HEK293 (cell line): Measurements from ENCODE around the gene TSPEAR.

Experiments
- CTCF ChIA-PET: fragments of 350-600 bp; formaldehyde crosslinking; extraction: SDS; loops from one replicate; lab custom pipeline; 2021; ENCODE audit warnings: antibody characterized with exemption; lab: Yijun Ruan, JAX
- POLR2A ChIA-PET: fragments of 300-600 bp; formaldehyde crosslinking; extraction: SDS; loops from one replicate; lab custom pipeline; 2020; ENCODE audit warnings: antibody characterized with exemption, inconsistent platforms; lab: Yijun Ruan, JAX
- H3K27ac ChIP-seq: fragments of 200-500 bp; sonication (Bioruptor generic); 2 replicates; pipeline ENCODE4 v1.5.1; 2014; ENCODE audit warnings: low read depth, low read length, control low read depth, inconsistent platforms; ENCODE audit errors: extremely low read depth
- H3K36me3 ChIP-seq, 2 experiments: fragments of 200-500 bp in 1 of 2; sonication (Bioruptor generic) in 1 of 2; 1 replicate in 1 of 2; 2 replicates in 1 of 2; pipeline ENCODE4 v1.5.1; 2014 to 2017; ENCODE audit warnings: inconsistent platforms in 2 of 2, low read length in 2 of 2; ENCODE audit not compliant: control insufficient read depth in 2 of 2, insufficient read depth in 1 of 2
- H3K4me1 ChIP-seq: fragments of 200-500 bp; sonication (Bioruptor generic); 2 replicates; pipeline ENCODE4 v1.5.1; 2014; ENCODE audit warnings: mild to moderate bottlenecking, low read length, inconsistent platforms; ENCODE audit not compliant: control insufficient read depth, insufficient read depth
- H3K4me3 ChIP-seq: 2 replicates; pipeline ENCODE4 v1.5.1; 2011; ENCODE audit warnings: low read depth, mild to moderate bottlenecking, control low read depth, low read length, moderate library complexity
- H3K9me3 ChIP-seq: fragments of 200-500 bp; sonication (Bioruptor generic); 2 replicates; pipeline ENCODE4 v1.5.1; 2014; ENCODE audit warnings: low read depth, low read length, inconsistent platforms; ENCODE audit not compliant: control insufficient read depth, insufficient read depth
- GLIS1 ChIP-seq: fragments of 450-650 bp; formaldehyde crosslinking; IDR thresholded peaks from 2 replicates; pipeline ENCODE4 v1.5.1; 2016; ENCODE audit warnings: missing biosample characterization, missing genetic modification characterization
- GLIS2 ChIP-seq: fragments of 450-650 bp; formaldehyde crosslinking; IDR thresholded peaks from 2 replicates; pipeline ENCODE4 v1.5.1; 2016; ENCODE audit warnings: missing biosample characterization, missing genetic modification characterization
- INSM2 ChIP-seq: fragments of 450-650 bp; formaldehyde crosslinking; IDR thresholded peaks from 2 replicates; pipeline ENCODE4 v1.5.1; 2016; ENCODE audit warnings: missing biosample characterization, missing genetic modification characterization
- SETDB1 ChIP-seq: IDR thresholded peaks from one replicate; pipeline ENCODE4 v1.6.1; 2017; ENCODE audit warnings: mild to moderate bottlenecking, low read length, moderate library complexity, mixed read lengths; ENCODE audit not compliant: insufficient read length
- ZBTB7A ChIP-seq: fragments of 450-650 bp; formaldehyde crosslinking; IDR thresholded peaks from 2 replicates; pipeline ENCODE4 v1.5.1; 2016; ENCODE audit warnings: low read depth, missing biosample characterization, missing genetic modification characterization
- ZIC2 ChIP-seq: fragments of 450-650 bp; formaldehyde crosslinking; IDR thresholded peaks from 2 replicates; pipeline ENCODE4 v1.5.1; 2016; ENCODE audit warnings: missing biosample characterization, missing genetic modification characterization
- ZNF133 ChIP-seq: fragments of 450-650 bp; formaldehyde crosslinking; IDR thresholded peaks from 2 replicates; pipeline ENCODE4 v1.5.1; 2016; ENCODE audit warnings: missing biosample characterization, missing genetic modification characterization
- ZNF184 ChIP-seq: fragments of 450-650 bp; IDR thresholded peaks from 2 replicates; pipeline ENCODE4 v1.5.1; 2018; ENCODE audit warnings: missing biosample characterization, mild to moderate bottlenecking, missing genetic modification characterization
- ZNF239 ChIP-seq: fragments of 450-650 bp; formaldehyde crosslinking; IDR thresholded peaks from 2 replicates; pipeline ENCODE4 v1.5.1; 2016; ENCODE audit warnings: missing biosample characterization, missing genetic modification characterization
- ZNF24 ChIP-seq: fragments of 450-650 bp; formaldehyde crosslinking; IDR thresholded peaks from 2 replicates; pipeline ENCODE4 v1.5.1; 2016; ENCODE audit warnings: missing biosample characterization, missing genetic modification characterization
- ZNF26 ChIP-seq: fragments of 450-650 bp; formaldehyde crosslinking; IDR thresholded peaks from 2 replicates; pipeline ENCODE4 v1.5.1; 2016; ENCODE audit warnings: missing biosample characterization, missing genetic modification characterization
- ZNF335 ChIP-seq: fragments of 450-650 bp; formaldehyde crosslinking; conservative IDR thresholded peaks from 2 replicates; pipeline ENCODE4 v1.5.1; 2016; ENCODE audit warnings: missing biosample characterization, missing genetic modification characterization
- ZNF510 ChIP-seq: fragments of 450-650 bp; formaldehyde crosslinking; IDR thresholded peaks from 2 replicates; pipeline ENCODE4 v1.5.1; 2018; ENCODE audit warnings: mild to moderate bottlenecking, missing genetic modification characterization, missing biosample characterization; ENCODE audit not compliant: insufficient replicate concordance
- ZNF529 ChIP-seq: fragments of 450-650 bp; formaldehyde crosslinking; IDR thresholded peaks from 2 replicates; pipeline ENCODE4 v1.5.1; 2017; ENCODE audit warnings: missing genetic modification characterization, missing biosample characterization; ENCODE audit not compliant: insufficient replicate concordance
- ZNF549 ChIP-seq: fragments of 450-650 bp; IDR thresholded peaks from 2 replicates; pipeline ENCODE4 v1.5.1; 2018; ENCODE audit warnings: missing biosample characterization, missing genetic modification characterization, mild to moderate bottlenecking, inconsistent platforms, moderate library complexity
- ZNF560 ChIP-seq: fragments of 450-650 bp; formaldehyde crosslinking; IDR thresholded peaks from 2 replicates; pipeline ENCODE4 v1.5.1; 2017; ENCODE audit warnings: missing biosample characterization, missing genetic modification characterization, borderline replicate concordance
- ZNF561 ChIP-seq: fragments of 450-650 bp; IDR thresholded peaks from 2 replicates; pipeline ENCODE4 v1.5.1; 2018; ENCODE audit warnings: missing biosample characterization, missing genetic modification characterization, borderline replicate concordance
- ZNF621 ChIP-seq: fragments of 450-650 bp; formaldehyde crosslinking; IDR thresholded peaks from 2 replicates; pipeline ENCODE4 v1.5.1; 2017; ENCODE audit warnings: missing biosample characterization, missing genetic modification characterization
- ZNF629 ChIP-seq: fragments of 450-650 bp; formaldehyde crosslinking; IDR thresholded peaks from 2 replicates; pipeline ENCODE4 v1.5.1; 2017; ENCODE audit warnings: missing biosample characterization, missing genetic modification characterization
- ZNF768 ChIP-seq: fragments of 450-650 bp; formaldehyde crosslinking; IDR thresholded peaks from 2 replicates; pipeline ENCODE4 v1.5.1; 2018; ENCODE audit warnings: missing biosample characterization, mild to moderate bottlenecking, missing genetic modification characterization
- ZNF791 ChIP-seq: fragments of 450-650 bp; formaldehyde crosslinking; IDR thresholded peaks from 2 replicates; pipeline ENCODE4 v1.5.1; 2016; ENCODE audit warnings: missing biosample characterization, missing genetic modification characterization
- ZNF830 ChIP-seq: fragments of 450-650 bp; IDR thresholded peaks from 2 replicates; pipeline ENCODE4 v1.5.0; 2018; ENCODE audit warnings: missing biosample characterization, missing genetic modification characterization, low read depth, mild to moderate bottlenecking, moderate library complexity
- TF ChIP-seq, protein P1 (sequence below): fragments of 450-650 bp; formaldehyde crosslinking; IDR thresholded peaks from 2 replicates; pipeline ENCODE4 v1.5.1; 2016; ENCODE audit warnings: missing biosample characterization, missing genetic modification characterization

TSPEAR gene

GRCh38 chr21:44579056-44579832 is 132.1 kb downstream of the TSPEAR start:
- Histone ChIP-seq H3K4me1 (no peaks in the 10 kb centered on the region), H3K27ac (no peak overlapping the region), H3K4me3 (no peak overlapping the region), H3K36me3 (no peaks in the 10 kb centered on the region), H3K9me3 (no peaks in the 10 kb centered on the region)
- ChIA-PET POLR2A (no interaction called here), CTCF (no interaction called here)
- TF ChIP-seq ZNF560 (no peak), ZBTB7A (tag by site-specific recombination) (no peak), GLIS2 (tag by site-specific recombination) (no peak), ZNF621 (no peak), ZNF24 (tag by site-specific recombination) (no peak), SETDB1 (no peak), ZNF529 (tag by site-specific recombination) (no peak), ZNF239 (tag by site-specific recombination) (no peak)
- TF ChIP-seq, protein P1, sequence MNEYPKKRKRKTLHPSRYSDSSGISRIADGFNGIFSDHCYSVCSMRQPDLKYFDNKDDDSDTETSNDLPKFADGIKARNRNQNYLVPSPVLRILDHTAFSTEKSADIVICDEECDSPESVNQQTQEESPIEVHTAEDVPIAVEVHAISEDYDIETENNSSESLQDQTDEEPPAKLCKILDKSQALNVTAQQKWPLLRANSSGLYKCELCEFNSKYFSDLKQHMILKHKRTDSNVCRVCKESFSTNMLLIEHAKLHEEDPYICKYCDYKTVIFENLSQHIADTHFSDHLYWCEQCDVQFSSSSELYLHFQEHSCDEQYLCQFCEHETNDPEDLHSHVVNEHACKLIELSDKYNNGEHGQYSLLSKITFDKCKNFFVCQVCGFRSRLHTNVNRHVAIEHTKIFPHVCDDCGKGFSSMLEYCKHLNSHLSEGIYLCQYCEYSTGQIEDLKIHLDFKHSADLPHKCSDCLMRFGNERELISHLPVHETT (tag by site-specific recombination): no peak

DNA sequence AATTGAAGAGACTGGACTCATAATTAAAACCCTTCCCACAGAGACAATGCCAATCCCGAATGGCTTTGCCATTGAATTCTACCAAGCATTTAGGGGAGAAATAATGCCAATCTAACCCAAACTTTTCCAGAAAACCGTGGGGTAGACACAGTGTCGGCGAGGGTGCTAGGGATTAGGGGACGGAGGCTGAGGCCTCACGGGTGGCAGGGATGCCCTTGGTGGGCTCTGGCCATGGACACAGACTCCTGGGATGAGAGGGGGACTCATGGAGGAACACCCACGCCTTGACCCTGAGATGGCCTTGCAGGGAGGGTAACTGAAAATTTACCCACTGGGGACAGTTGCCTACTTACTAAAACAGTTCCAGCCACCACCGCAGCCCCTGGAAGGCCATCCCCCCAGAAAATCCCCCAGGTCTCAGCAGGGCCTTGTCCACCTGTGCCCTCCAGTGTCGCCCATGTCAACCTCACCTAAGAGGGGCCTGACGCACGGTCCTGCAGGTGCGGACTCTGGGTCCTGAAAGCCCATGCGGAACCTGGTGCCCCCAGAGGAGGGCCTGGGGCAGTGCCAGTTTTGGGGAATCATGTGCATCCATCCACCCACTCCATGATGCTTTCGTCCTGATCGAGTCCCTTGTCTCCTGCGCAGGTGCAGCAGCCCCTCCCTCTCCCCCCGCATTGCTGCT is 132.9 kb downstream of the TSPEAR start:
- Histone ChIP-seq H3K27ac (no peak overlapping the region), H3K4me1 (no peaks in the 10 kb centered on the region), H3K4me3 (no peak overlapping the region), H3K36me3 (no peaks in the 10 kb centered on the region), H3K9me3 (no peaks in the 10 kb centered on the region)
- POLR2A ChIA-PET: no interaction called here
- CTCF ChIA-PET: no interaction called here
- TF ChIP-seq ZNF549 (no peak), ZNF26 (tag by site-specific recombination) (no peak), GLIS1 (tag by site-specific recombination) (no peak)

- CTCF ChIA-PET: interaction anchor here (0.7 kb wide), 1 partner anchor 562 kb away, joined by 4 read pairs; no protein-coding TSS in a partner anchor
- Histone ChIP-seq H3K4me3 (no peak overlapping the region), H3K36me3 (no peaks in the 10 kb centered on the region), H3K27ac (no peak overlapping the region), H3K4me1 (no peaks in the 10 kb centered on the region), H3K9me3 (no peaks in the 10 kb centered on the region)
- POLR2A ChIA-PET: no interaction called here
- TF ChIP-seq ZNF133 (tag by site-specific recombination) (no peak), ZNF561 (no peak), ZNF510 (tag by site-specific recombination) (no peak), ZNF184 (tag by site-specific recombination) (no peak), ZNF768 (tag by site-specific recombination) (no peak), ZNF629 (tag by site-specific recombination) (no peak), ZNF335 (no peak), ZNF791 (tag by site-specific recombination) (no peak), ZIC2 (no peak), INSM2 (no peak), ZNF621 (no peak), ZNF830 (tag by site-specific recombination) (no peak)
Measured at GRCh38 chr21:44576025-44576420, 135.3 kb downstream of the TSPEAR start.
